Neural progenitor cell (in vitro differentiated cells): ENCODE data around the gene BMP3. TPM values are rescaled to one million over a fixed set of nuclear protein-coding genes. Genes with fewer than 3 reads are reported as not detected.

Experiments used
- DNase-seq: peaks from one replicate; pipeline ENCODE4 v3.0.0-alpha.2; 2016; ENCODE audit warnings: low spot score
- H2AFZ ChIP-seq: fragments of 200-600 bp; sonication (generic); replicated peaks from 2 replicates; pipeline ENCODE4 v1.6.1; 2016; ENCODE audit warnings: antibody characterized with exemption
- H3F3A ChIP-seq: fragments of 200-600 bp; sonication (generic); 2 replicates; pipeline ENCODE4 v1.6.1; 2016; ENCODE audit warnings: antibody characterized with exemption, low read depth
- H3K27ac ChIP-seq: fragments of 200-600 bp; sonication (generic); 2 replicates; pipeline ENCODE4 v1.5.1; 2016; ENCODE audit warnings: mild to moderate bottlenecking
- H3K27me3 ChIP-seq: fragments of 200-600 bp; sonication (generic); 2 replicates; pipeline ENCODE4 v1.6.1; 2016; ENCODE audit warnings: mild to moderate bottlenecking, moderate library complexity
- H3K36me3 ChIP-seq: fragments of 200-600 bp; sonication (generic); 2 replicates; pipeline ENCODE4 v1.5.1; 2016
- H3K4me1 ChIP-seq: fragments of 200-600 bp; sonication (generic); 2 replicates; pipeline ENCODE4 v1.6.1; 2016; ENCODE audit warnings: mixed run types
- H3K4me2 ChIP-seq: fragments of 200-600 bp; sonication (generic); 2 replicates; pipeline ENCODE4 v1.6.1; 2016
- H3K4me3 ChIP-seq: fragments of 200-600 bp; sonication (generic); 2 replicates; pipeline ENCODE4 v1.5.1; 2016
- H3K79me2 ChIP-seq: fragments of 200-600 bp; sonication (generic); 2 replicates; pipeline ENCODE4 v1.6.1; 2016; ENCODE audit warnings: low read depth
- H3K9ac ChIP-seq: fragments of 200-600 bp; sonication (generic); 2 replicates; pipeline ENCODE4 v1.6.1; 2016
- H3K9me3 ChIP-seq: fragments of 200-600 bp; sonication (generic); 2 replicates; pipeline ENCODE4 v1.5.1; 2016; ENCODE audit warnings: low read depth
- H4K20me1 ChIP-seq: fragments of 200-600 bp; sonication (generic); 2 replicates; pipeline ENCODE4 v1.6.1; 2016; ENCODE audit warnings: low read depth
- H3K27ac Mint-ChIP-seq: 3 replicates; pipeline ENCODE4 v1.8.0; 2021; ENCODE audit warnings: mixed read lengths
- H3K27me3 Mint-ChIP-seq: 2 replicates; pipeline ENCODE4 v1.8.0; 2022; ENCODE audit warnings: low read depth, mild to moderate bottlenecking, inconsistent platforms, moderate library complexity, mixed read lengths; ENCODE audit not compliant: insufficient read depth
- H3K36me3 Mint-ChIP-seq: 3 replicates; pipeline ENCODE4 v1.8.0; 2021; ENCODE audit warnings: mixed read lengths
- H3K4me1 Mint-ChIP-seq: 3 replicates; pipeline ENCODE4 v1.8.0; 2021; ENCODE audit warnings: mixed read lengths
- H3K4me3 Mint-ChIP-seq: 3 replicates; pipeline ENCODE4 v1.8.0; 2021; ENCODE audit warnings: mild to moderate bottlenecking, moderate library complexity, mixed read lengths
- H3K9me3 Mint-ChIP-seq: 3 replicates; pipeline ENCODE4 v1.8.0; 2020; ENCODE audit warnings: mixed read lengths
- EZH2 ChIP-seq: fragments of 200-600 bp; sonication (generic); IDR thresholded peaks from 2 replicates; pipeline ENCODE4 v1.6.1; 2017; ENCODE audit warnings: antibody characterized with exemption, mild to moderate bottlenecking, moderate library complexity
- EZH2phosphoT487 ChIP-seq: fragments of 200-600 bp; sonication (generic); IDR thresholded peaks from 2 replicates; pipeline ENCODE4 v1.6.1; 2017; ENCODE audit warnings: antibody characterized with exemption
- total RNA-seq: library from RNA; depleted of rRNA; stranded (reverse); fragments of >200 nt; gene quantifications from 2 replicates; pipeline ENCODE4 v1.2.3, GENCODE V29; 2015; ENCODE audit warnings: low replicate concordance
- TF ChIP-seq, protein P1 (sequence below): fragments of 200-600 bp; sonication (generic); IDR thresholded peaks from 2 replicates; pipeline ENCODE4 v1.5.1; 2017; ENCODE audit warnings: antibody characterized with exemption, mild to moderate bottlenecking

The BMP3 gene
- total RNA-seq, 1 donor from 2014 or later = not detected

DNA sequence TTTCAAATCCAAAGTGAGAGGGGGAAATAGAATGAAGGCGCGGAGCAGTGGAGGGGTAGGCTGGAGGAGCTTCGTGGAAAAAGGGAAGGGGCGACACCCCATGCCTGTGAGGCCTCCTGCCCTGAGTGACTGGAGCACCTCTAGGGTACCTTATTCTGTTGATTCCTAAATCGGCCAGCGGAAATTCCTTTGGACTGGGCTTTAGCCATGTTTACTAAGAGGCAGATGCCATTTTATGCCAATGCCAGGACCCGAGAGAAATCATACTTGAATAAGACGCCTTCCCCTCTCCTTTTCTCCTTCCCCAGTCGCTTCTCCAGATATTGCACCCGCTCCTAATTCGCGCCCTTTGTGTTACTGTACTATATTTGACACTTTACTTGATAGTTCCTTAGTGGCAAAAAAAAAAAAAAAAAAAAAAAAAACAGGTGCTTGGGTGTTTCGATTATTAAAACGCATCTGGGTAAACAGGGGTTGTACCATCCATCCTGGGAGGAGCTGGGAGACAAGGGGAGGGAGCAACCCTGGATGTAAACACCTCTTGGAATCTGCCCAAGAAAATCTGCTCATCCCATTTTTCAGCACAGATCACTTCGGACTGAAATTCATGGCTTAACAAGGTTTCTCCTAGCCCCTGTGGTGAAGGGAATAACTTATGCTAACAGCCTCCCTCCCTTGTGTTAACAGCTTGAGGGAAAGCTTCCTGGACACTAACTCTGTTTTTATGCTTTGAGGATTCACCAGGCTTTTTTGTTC lies 1.5 kb downstream of the BMP3 start:
- peak; percentile 24 for DNase-seq
- Histone ChIP-seq H3K9ac (no peak overlapping the region), H3K36me3 (no peaks in the 10 kb centered on the region), H2AFZ (peak overlapping the region; percentile 92), H3K27me3 (peaks cover 100% of the 10 kb centered on the region), H3K79me2 (no peaks in the 10 kb centered on the region), H3K4me1 (peaks cover 22% of the 10 kb centered on the region), H3K4me3 (peak overlapping the region; percentile 70), H4K20me1 (peaks cover 13% of the 10 kb centered on the region), H3F3A (peaks cover 16% of the 10 kb centered on the region), H3K4me2 (peak overlapping the region; percentile 99), H3K27ac (no peak overlapping the region), H3K9me3 (no peaks in the 10 kb centered on the region)
- Mint-ChIP-seq H3K27ac (no peak overlapping the region), H3K9me3 (no peaks in the 10 kb centered on the region), H3K4me1 (peaks cover 21% of the 10 kb centered on the region), H3K4me3 (peak overlapping the region; percentile 87), H3K27me3 (peaks cover 31% of the 10 kb centered on the region), H3K36me3 (no peaks in the 10 kb centered on the region)
- TF ChIP-seq EZH2 (peak; percentile 28), EZH2phosphoT487 (no peak)
- TF ChIP-seq, protein P1, sequence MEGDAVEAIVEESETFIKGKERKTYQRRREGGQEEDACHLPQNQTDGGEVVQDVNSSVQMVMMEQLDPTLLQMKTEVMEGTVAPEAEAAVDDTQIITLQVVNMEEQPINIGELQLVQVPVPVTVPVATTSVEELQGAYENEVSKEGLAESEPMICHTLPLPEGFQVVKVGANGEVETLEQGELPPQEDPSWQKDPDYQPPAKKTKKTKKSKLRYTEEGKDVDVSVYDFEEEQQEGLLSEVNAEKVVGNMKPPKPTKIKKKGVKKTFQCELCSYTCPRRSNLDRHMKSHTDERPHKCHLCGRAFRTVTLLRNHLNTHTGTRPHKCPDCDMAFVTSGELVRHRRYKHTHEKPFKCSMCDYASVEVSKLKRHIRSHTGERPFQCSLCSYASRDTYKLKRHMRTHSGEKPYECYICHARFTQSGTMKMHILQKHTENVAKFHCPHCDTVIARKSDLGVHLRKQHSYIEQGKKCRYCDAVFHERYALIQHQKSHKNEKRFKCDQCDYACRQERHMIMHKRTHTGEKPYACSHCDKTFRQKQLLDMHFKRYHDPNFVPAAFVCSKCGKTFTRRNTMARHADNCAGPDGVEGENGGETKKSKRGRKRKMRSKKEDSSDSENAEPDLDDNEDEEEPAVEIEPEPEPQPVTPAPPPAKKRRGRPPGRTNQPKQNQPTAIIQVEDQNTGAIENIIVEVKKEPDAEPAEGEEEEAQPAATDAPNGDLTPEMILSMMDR = no peak

DNA sequence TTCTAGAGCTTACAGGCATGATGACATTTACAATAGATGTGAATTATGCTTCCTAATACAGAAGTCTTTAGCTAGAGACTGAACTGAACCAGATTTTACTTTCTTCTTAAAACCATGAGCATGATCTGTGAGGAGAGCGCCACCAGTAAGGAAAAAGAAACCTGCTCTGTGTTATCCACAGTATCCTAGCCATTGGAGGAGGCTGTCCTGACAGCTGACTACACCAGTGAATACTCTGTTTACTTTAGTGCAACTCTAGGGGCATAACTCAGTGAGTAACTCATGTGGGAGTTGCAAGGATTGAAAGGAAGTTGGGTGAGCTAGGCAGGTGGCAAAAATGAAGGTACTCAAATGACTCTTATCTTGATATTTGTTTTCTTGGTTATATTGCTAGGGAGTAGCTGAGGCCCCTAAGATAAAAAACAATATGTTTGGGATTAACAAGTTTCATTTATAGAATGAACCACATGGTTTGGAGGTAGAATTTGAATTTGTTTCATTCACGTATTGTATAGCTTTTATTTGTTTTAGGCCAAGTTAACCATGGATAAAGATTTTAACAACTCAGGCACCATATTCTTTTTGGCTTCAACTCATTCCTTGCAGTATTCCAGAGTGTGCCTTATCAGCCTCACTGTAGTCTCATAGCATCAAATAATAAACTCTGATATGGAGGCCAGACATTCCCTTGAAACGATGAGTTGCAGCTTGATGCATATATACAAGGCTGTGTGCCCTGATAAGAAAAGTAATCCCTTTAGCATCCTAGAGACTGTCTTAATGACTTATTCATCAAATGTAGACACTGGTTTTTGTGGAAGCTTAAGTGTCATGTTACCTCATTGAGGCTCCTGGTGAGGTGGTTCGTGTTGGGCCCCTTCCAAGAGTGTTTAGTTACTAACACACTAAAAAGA lies 2.5 kb downstream of the BMP3 start:
- Mint-ChIP-seq H3K4me3 (peak overlapping the region; percentile 87), H3K27me3 (peaks cover 31% of the 10 kb centered on the region), H3K4me1 (peaks cover 21% of the 10 kb centered on the region), H3K9me3 (no peaks in the 10 kb centered on the region), H3K27ac (no peak overlapping the region), H3K36me3 (no peaks in the 10 kb centered on the region)
- Histone ChIP-seq H3K4me3 (no peak overlapping the region), H2AFZ (no peak overlapping the region), H3K4me1 (peaks cover 22% of the 10 kb centered on the region), H3K9me3 (no peaks in the 10 kb centered on the region), H3K27ac (no peak overlapping the region), H3F3A (peaks cover 16% of the 10 kb centered on the region), H3K36me3 (no peaks in the 10 kb centered on the region), H3K79me2 (no peaks in the 10 kb centered on the region), H4K20me1 (peaks cover 13% of the 10 kb centered on the region), H3K9ac (no peak overlapping the region), H3K4me2 (peak overlapping the region; percentile 99), H3K27me3 (peaks cover 99% of the 10 kb centered on the region)
- DNase-seq = peak; percentile 7
- TF ChIP-seq, protein P1 = no peak
- TF ChIP-seq EZH2phosphoT487 = no peak
- no peak for TF ChIP-seq EZH2

DNA sequence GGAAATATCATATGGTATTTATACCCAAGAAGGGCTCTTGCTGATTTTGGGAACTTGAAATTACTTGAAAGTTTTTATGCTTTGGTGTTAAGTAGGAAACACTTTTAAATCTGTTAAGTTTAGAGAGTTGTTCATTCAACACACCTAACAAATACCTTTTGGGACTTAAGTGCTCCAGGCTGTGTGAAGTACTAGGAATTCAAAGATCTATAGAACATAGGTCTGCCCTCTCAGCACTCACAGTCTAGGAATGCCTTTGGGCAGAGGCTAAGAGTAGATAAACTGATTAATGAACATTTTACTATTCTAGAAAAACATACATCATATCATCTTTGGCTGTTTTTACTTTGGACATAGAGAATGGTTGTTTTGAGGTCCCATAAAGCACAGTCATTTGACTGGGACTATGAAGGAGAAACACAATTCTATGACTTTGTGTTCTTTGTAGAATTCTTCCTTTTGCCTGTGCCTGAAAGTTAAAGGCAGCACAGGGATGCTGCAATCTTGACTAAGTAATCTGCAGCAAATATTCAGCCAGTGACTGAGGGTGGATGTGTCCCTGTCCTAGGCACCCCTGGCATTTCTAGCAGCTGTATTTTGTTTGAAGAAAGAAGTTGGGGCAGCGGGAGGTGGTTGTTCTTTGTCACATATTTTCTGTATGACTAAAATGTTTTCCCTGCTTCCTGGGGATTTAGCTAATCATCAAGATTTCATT lies 8.3 kb downstream of the BMP3 start:
- no peak overlapping the region for H3K9ac ChIP-seq
- no peaks in the 10 kb centered on the region for H3K4me1 ChIP-seq
- H3K36me3 Mint-ChIP-seq = no peaks in the 10 kb centered on the region
- no peak overlapping the region for H3K27ac ChIP-seq
- no peaks in the 10 kb centered on the region for H3K27me3 Mint-ChIP-seq
- H2AFZ ChIP-seq = no peak overlapping the region
- H3K27ac Mint-ChIP-seq = no peak overlapping the region
- DNase-seq = no peak
- no peaks in the 10 kb centered on the region for H3K79me2 ChIP-seq
- no peak overlapping the region for H3K4me2 ChIP-seq
- no peaks in the 10 kb centered on the region for H3K9me3 Mint-ChIP-seq
- no peaks in the 10 kb centered on the region for H3F3A ChIP-seq
- H3K27me3 ChIP-seq = peaks cover 71% of the 10 kb centered on the region
- H4K20me1 ChIP-seq = no peaks in the 10 kb centered on the region
- no peak overlapping the region for H3K4me3 Mint-ChIP-seq
- no peaks in the 10 kb centered on the region for H3K9me3 ChIP-seq
- no peak overlapping the region for H3K4me3 ChIP-seq
- TF ChIP-seq, protein P1 = no peak
- TF ChIP-seq EZH2 (no peak), EZH2phosphoT487 (no peak)
- H3K4me1 Mint-ChIP-seq = no peaks in the 10 kb centered on the region
- no peaks in the 10 kb centered on the region for H3K36me3 ChIP-seq
